ENCODE results near the gene FHOD3. TPM values are rescaled to one million over a fixed set of nuclear protein-coding genes. Genes with fewer than 3 reads are reported as not detected.

Gene FHOD3
- total and polyA plus RNA-seq, 2 of the 8 experiments (the other 6 are each of a cell fraction or from before 2014, with no cell fraction given) = 9.7 to 10.5 TPM

GRCh38 chr18:36249392-36249791 lies 48.1 kb upstream of the FHOD3 start:
- no peaks in the 10 kb centered on the region for H4K20me1 ChIP-seq (replicated peaks in 1 of 2; ENCODE audit: control insufficient read depth in 1 of 2, insufficient read depth in 2 of 2, low read length in 2 of 2)
- no peak overlapping the region for H4K5ac ChIP-seq (ENCODE audit: insufficient read length, low read depth, low read length)
- no peak overlapping the region for H3K56ac ChIP-seq (replicated peaks; ENCODE audit: insufficient read length, low read depth, low read length)
- ChIA-PET POLR2A (ENCODE audit: partially characterized antibody) (no interaction called here), CTCF (ENCODE audit: partially characterized antibody) (interaction anchor here (0.6 to 0.8 kb wide), 2 partner anchors 8 to 16 kb away, joined by 3 read pairs; no protein-coding TSS in a partner anchor)
- H3K4me1 ChIP-seq (replicated peaks in 1 of 4; ENCODE audit: control insufficient read depth in 3 of 4, insufficient read depth in 4 of 4, low read length in 3 of 4) = peaks cover 0 to 3% (median 0%) of the 10 kb centered on the region in 4 experiments; a peak in 1 of 7 replicates
- no peak overlapping the region for H2AFZ ChIP-seq (ENCODE audit: low read length)
- no peak overlapping the region for H3K4ac ChIP-seq (replicated peaks; ENCODE audit: insufficient read length, low read depth, low read length)
- H3K79me2 ChIP-seq (ENCODE audit: control insufficient read depth in 1 of 2, insufficient read depth in 2 of 2, low read length in 2 of 2) = no peaks in the 10 kb centered on the region
- FAIRE-seq (no peak), DNase-seq (ENCODE audit: low read depth in 1 of 2, low spot score in 2 of 2) (peak in 1 of 2 experiments; percentile 27)
- H3K18ac ChIP-seq (ENCODE audit: extremely low read depth, low read length) = no peak overlapping the region
- H3K36me3 ChIP-seq (ENCODE audit: control insufficient read depth in 2 of 4, insufficient read depth in 4 of 4, low read length in 3 of 4) = peaks cover 0 to 9% (median 0%) of the 10 kb centered on the region in 4 experiments; a peak in 2 of 8 replicates
- H3K23me2 ChIP-seq (ENCODE audit: low read depth, low read length) = peaks cover 2% of the 10 kb centered on the region; the same call in 1 of the 2 replicates
- no peak overlapping the region for H2BK20ac ChIP-seq (ENCODE audit: low read length)
- H2BK12ac ChIP-seq (ENCODE audit: low read depth, low read length) = no peak overlapping the region
- H4K91ac ChIP-seq (replicated peaks; ENCODE audit: insufficient read length, low read length) = no peak overlapping the region
- no peak overlapping the region for H3K23ac ChIP-seq (ENCODE audit: insufficient read length)
- no peak overlapping the region for H2BK120ac ChIP-seq (replicated peaks; ENCODE audit: low read depth, low read length)
- H3K9me3 ChIP-seq (ENCODE audit: insufficient read depth in 2 of 2, low read depth in 1 of 2, low read length in 1 of 2) = no peaks in the 10 kb centered on the region
- H4K8ac ChIP-seq (ENCODE audit: extremely low read depth, insufficient read depth, low read length) = no peak overlapping the region
- H3K14ac ChIP-seq (ENCODE audit: insufficient read length) = no peak overlapping the region
- H3K27me3 ChIP-seq (replicated peaks in 1 of 4; ENCODE audit: control insufficient read depth in 3 of 4, extremely low read depth in 1 of 4, insufficient read depth in 3 of 4, low read length in 3 of 4) = no peaks in the 10 kb centered on the region
- no peak overlapping the region for H2BK15ac ChIP-seq (ENCODE audit: low read length)
- H3K9ac ChIP-seq (replicated peaks in 1 of 4; ENCODE audit: extremely low read depth in 1 of 4, low read depth in 3 of 4, low read length in 3 of 4) = no peak overlapping the region
- no peak overlapping the region for H3K4me3 ChIP-seq (ENCODE audit: extremely low read depth in 1 of 4, insufficient read depth in 2 of 4, low read depth in 3 of 4, low read length in 4 of 4)
- H3K4me2 ChIP-seq (ENCODE audit: insufficient read depth in 1 of 2, low read depth in 2 of 2, low read length in 2 of 2) = no peak overlapping the region
- H3K27ac ChIP-seq (ENCODE audit: low read depth, low read length) = no peak overlapping the region
- H2BK5ac ChIP-seq (ENCODE audit: low read depth, low read length) = no peak overlapping the region
- H3K79me1 ChIP-seq (ENCODE audit: low read depth, low read length) = no peaks in the 10 kb centered on the region
- H2AK5ac ChIP-seq (ENCODE audit: low read depth, low read length) = no peak overlapping the region
- TF ChIP-seq BRCA1 (IDR thresholded peaks at IDR 0.05; ENCODE audit: low read depth, low read length) = no peak
- TF ChIP-seq TBP (IDR thresholded peaks at IDR 0.05; ENCODE audit: low read depth, low read length) = no peak
- TF ChIP-seq RBBP5 (IDR thresholded peaks at IDR 0.05; ENCODE audit: borderline replicate concordance, low read depth, low read length) = no peak
- TF ChIP-seq, protein P1, sequence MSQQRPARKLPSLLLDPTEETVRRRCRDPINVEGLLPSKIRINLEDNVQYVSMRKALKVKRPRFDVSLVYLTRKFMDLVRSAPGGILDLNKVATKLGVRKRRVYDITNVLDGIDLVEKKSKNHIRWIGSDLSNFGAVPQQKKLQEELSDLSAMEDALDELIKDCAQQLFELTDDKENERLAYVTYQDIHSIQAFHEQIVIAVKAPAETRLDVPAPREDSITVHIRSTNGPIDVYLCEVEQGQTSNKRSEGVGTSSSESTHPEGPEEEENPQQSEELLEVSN (IDR thresholded peaks at IDR 0.05) = no peak
- TF ChIP-seq RAD21 (IDR thresholded peaks at IDR 0.05 in 1 of 2, conservative IDR thresholded peaks at IDR 0.05 in 1 of 2; ENCODE audit: low read depth in 2 of 2, low read length in 2 of 2) = no peak
- no peak for TF ChIP-seq NRF1 (IDR thresholded peaks at IDR 0.05; ENCODE audit: low read depth, low read length)
- no peak for TF ChIP-seq YY1 (IDR thresholded peaks at IDR 0.05; ENCODE audit: low read depth, low read length)
- TF ChIP-seq, protein P2, sequence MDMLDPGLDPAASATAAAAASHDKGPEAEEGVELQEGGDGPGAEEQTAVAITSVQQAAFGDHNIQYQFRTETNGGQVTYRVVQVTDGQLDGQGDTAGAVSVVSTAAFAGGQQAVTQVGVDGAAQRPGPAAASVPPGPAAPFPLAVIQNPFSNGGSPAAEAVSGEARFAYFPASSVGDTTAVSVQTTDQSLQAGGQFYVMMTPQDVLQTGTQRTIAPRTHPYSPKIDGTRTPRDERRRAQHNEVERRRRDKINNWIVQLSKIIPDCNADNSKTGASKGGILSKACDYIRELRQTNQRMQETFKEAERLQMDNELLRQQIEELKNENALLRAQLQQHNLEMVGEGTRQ (IDR thresholded peaks at IDR 0.05; ENCODE audit: low read length) = no peak
- TF ChIP-seq SIN3A (conservative IDR thresholded peaks at IDR 0.05 in 1 of 2, IDR thresholded peaks at IDR 0.05 in 1 of 2; ENCODE audit: low read depth in 1 of 2, low read length in 2 of 2) = no peak
- TF ChIP-seq CHD2 (IDR thresholded peaks at IDR 0.05; ENCODE audit: low read length) = no peak
- no peak for TF ChIP-seq EP300 (IDR thresholded peaks at IDR 0.05; ENCODE audit: borderline replicate concordance in 1 of 2, low read depth in 2 of 2, low read length in 2 of 2)
- TF ChIP-seq RNF2 (IDR thresholded peaks at IDR 0.05; ENCODE audit: borderline replicate concordance, low read depth, low read length, missing control alignments, poor library complexity, severe bottlenecking) = no peak
